ENCODE data around the gene MEGF9.

GRCh38 chr9:120730654-120731514, 16.6 kb upstream of the MEGF9 start:
- TF ChIP-seq, protein P1, sequence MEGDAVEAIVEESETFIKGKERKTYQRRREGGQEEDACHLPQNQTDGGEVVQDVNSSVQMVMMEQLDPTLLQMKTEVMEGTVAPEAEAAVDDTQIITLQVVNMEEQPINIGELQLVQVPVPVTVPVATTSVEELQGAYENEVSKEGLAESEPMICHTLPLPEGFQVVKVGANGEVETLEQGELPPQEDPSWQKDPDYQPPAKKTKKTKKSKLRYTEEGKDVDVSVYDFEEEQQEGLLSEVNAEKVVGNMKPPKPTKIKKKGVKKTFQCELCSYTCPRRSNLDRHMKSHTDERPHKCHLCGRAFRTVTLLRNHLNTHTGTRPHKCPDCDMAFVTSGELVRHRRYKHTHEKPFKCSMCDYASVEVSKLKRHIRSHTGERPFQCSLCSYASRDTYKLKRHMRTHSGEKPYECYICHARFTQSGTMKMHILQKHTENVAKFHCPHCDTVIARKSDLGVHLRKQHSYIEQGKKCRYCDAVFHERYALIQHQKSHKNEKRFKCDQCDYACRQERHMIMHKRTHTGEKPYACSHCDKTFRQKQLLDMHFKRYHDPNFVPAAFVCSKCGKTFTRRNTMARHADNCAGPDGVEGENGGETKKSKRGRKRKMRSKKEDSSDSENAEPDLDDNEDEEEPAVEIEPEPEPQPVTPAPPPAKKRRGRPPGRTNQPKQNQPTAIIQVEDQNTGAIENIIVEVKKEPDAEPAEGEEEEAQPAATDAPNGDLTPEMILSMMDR (IDR thresholded peaks at IDR 0.05): no peak
- TF ChIP-seq POLR2A (IDR thresholded peaks at IDR 0.05): no peak

All from adrenal gland (tissue), 5 donors.